WI38 (cell line): ENCODE measurements around the gene CALCB.
"Not testable (repeated sequence)": the region's sequence is repeated elsewhere in the genome, so short reads cannot be mapped to it uniquely, and the experiment has no call there.

ENCODE experiments used
- H3K4me3 ChIP-seq: 2 replicates; pipeline ENCODE4 v1.5.1; 2011; ENCODE audit warnings: low read depth, mild to moderate bottlenecking, control low read depth, low read length
- CTCF ChIP-seq: IDR thresholded peaks from 2 replicates; pipeline ENCODE4 v1.5.1; 2012; ENCODE audit warnings: low read depth, mild to moderate bottlenecking, control low read depth, low read length

CALCB gene

GRCh38 chr11:15045209-15045608, 28.2 kb upstream of the CALCB start:
- no peak overlapping the region for H3K4me3 ChIP-seq
- TF ChIP-seq CTCF = no peak

- no peak overlapping the region for H3K4me3 ChIP-seq
These were observed 27.5 kb upstream of the CALCB start for GRCh38 chr11:15045891-15046290.

DNA sequence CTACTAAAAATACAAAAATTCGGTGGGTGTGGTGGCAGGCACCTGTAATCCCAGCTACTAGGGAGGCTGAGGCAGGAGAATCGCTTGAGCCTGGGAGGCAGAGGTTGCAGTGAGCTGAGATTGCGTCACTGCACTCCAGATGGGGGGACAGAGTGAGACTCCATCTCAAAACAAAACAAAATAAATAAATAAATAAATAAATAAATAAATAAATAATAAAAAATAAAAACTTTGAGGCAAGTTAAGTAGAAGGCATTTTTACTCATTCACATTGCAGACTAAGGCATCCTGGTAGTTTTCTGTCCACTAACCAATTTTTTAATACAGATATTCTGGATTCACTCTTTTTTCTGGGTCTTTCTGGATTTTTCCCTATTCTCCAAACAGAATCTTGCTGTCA, 26.7 kb upstream of the CALCB start:
- H3K4me3 ChIP-seq = not testable (repeated sequence)

More at GRCh38 chr11:15045891-15046290, 27.5 kb upstream of the CALCB start:
- no peak for TF ChIP-seq CTCF

DNA sequence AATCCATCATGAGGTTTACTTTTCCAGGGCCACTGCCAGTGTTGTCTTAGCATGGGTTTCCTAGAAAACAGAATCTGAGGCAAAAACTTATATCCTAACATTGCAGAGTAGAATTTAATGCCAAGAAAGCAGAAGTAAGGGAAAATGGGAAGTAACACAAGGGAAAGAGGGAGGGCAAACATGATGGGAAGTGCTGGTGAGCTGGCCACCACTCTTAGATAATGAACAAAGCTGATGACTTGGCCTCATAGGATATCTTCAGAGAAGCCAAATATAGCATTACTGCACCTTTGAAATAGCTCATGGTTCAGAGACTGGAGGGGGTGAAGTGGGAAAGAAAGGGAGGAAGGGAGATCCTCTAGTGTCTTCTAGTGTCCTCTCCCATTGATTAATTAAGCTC, 24.8 kb upstream of the CALCB start:
- no peak overlapping the region for H3K4me3 ChIP-seq
- TF ChIP-seq CTCF = no peak

DNA sequence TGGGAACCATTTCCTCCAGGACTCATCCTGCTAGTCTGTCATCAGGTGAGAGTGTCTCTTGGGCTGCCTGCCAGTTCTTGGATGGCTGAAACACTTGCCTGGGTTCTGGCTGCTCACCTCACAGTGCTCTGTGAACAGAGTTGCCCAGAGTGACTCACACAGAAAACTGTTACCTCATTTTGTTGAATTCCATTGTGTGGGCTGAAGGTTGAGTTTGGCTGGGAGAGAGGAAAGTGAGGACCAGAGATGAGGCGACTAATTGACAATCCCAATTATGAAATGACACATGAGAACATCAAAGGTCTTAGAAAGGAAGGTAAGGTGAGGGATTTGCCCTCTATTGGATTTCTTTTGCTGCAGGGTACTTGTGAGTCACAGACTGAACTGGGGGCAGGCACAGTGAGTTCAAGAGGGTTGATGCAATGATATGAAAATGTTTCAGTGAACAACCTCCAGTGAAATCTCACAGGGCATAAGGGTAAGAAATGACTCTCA, 20.2 kb upstream of the CALCB start:
- no peak overlapping the region for H3K4me3 ChIP-seq
- TF ChIP-seq CTCF = no peak

DNA sequence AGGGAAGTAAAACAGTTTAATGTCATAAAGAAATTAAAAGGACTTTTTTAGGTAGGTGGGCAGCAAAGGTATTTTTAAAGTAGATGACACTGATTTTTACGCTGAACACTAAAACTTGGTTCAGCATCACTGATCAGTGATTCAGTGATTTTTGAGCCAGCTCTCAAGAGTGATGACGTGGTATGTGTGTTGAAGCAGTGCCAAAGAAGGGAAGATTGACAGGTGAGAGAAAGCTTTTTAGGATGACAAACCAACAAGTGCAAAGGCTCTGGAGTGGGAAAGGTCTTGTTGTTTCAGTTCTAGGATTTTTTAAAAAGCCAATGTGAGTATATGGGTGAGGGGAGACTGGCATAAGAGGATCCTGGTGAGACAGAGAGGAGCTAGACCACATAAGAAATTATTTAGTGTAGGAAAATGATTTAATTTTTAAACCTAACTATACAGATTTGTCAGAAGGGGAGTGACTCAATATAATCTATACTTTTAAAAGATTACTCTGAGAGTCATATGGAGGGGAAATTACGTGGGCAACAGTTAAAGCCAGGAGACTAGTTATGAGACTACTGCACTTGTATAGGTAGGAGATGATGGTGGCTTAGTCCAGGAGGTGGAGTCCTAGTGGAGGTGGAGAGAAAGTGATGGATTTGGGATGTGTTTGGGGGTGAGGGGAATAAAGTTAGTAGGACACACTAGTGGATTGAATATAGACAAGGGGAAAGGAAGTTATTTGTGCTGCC, 17.6 kb upstream of the CALCB start:
- H3K4me3 ChIP-seq = no peak overlapping the region
- TF ChIP-seq CTCF = no peak

DNA sequence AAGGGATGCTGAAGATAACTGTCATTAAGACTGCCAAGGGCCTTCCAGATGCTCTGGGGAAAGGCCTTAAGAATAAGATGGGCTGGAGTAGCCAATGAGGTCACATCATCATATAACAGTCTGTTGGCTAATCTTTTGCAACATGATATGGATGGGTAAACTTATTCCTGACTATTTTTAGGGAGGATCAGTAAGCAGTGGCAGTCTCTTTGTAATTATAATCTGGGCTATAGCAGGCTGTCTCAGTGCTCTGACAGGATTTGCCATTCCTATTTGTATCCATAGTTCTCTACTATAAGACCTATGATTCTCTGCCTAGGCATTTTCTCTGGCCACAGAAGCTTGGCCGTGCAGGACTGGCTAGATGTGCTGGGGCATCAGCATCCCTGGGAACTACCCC, 16.1 kb upstream of the CALCB start:
- no peak for TF ChIP-seq CTCF
- H3K4me3 ChIP-seq = no peak overlapping the region
